Right lobe of liver (tissue), 4 donors: Measurements from ENCODE around the gene SRPK1.

ENCODE experiments used
- CTCF ChIP-seq, 4 donors: fragments of 200-600 bp in 3 of 4; fragments of 450-650 bp in 1 of 4; IDR thresholded peaks; one replicate each; pipeline versions ENCODE4 v1.5.1 to v1.8.0; 2016 to 2022; ENCODE audit warnings: antibody characterized with exemption in 4 of 4, mild to moderate bottlenecking in 2 of 4
- POLR2A ChIP-seq: fragments of 450-650 bp; IDR thresholded peaks from one replicate; pipeline ENCODE4 v1.6.1; 2017; ENCODE audit warnings: antibody characterized with exemption, mild to moderate bottlenecking
- donor health status: DM: no; HTN: no; CAD: no.
- donor health status: DM: no; HTN: no; CAD: no.
- donor health status: DM: no; HTN: yes; CAD: no.

GRCh38 chr6:35787266-35788218 lies 133.4 kb downstream of the SRPK1 start:
- TF ChIP-seq CTCF (IDR thresholded peaks at IDR 0.05): no peak
- TF ChIP-seq POLR2A: no peak
